Mucosa of rectum (tissue), 2 donors: ENCODE measurements around the gene COX15.

Experiments
- H3K27ac ChIP-seq, 2 donors: one replicate each; pipeline ENCODE4 v1.7.0; 2013; ENCODE audit warnings: inconsistent platforms in 2 of 2, low read depth in 2 of 2, low read length in 2 of 2
- H3K27me3 ChIP-seq, 2 donors: one replicate each; pipeline ENCODE4 v1.7.0; 2013; ENCODE audit warnings: low read length in 2 of 2; ENCODE audit not compliant: control insufficient read depth in 2 of 2, insufficient read depth in 2 of 2
- H3K36me3 ChIP-seq, 2 donors: one replicate each; pipeline ENCODE4 v1.7.0; 2013; ENCODE audit warnings: low read length in 2 of 2; ENCODE audit not compliant: control insufficient read depth in 2 of 2, insufficient read depth in 2 of 2
- H3K4me1 ChIP-seq, 2 donors: one replicate each; pipeline ENCODE4 v1.7.0; 2013; ENCODE audit warnings: low read length in 2 of 2, mild to moderate bottlenecking in 1 of 2; ENCODE audit not compliant: control insufficient read depth in 2 of 2, insufficient read depth in 2 of 2
- H3K4me3 ChIP-seq, 2 donors: one replicate each; pipeline ENCODE4 v1.7.0; 2013; ENCODE audit warnings: low read length in 2 of 2
- H3K9ac ChIP-seq, 2 donors: one replicate each; pipeline ENCODE4 v1.7.0; 2013; ENCODE audit warnings: low read length in 2 of 2, low read depth in 1 of 2, mild to moderate bottlenecking in 1 of 2
- H3K9me3 ChIP-seq, 2 donors: one replicate each; pipeline ENCODE4 v1.7.0; 2013; ENCODE audit warnings: low read length in 2 of 2; ENCODE audit not compliant: control insufficient read depth in 2 of 2
- donor health status: healthy.
- donor health status: Normal muscosa, but diverticular disease.

COX15 gene

DNA sequence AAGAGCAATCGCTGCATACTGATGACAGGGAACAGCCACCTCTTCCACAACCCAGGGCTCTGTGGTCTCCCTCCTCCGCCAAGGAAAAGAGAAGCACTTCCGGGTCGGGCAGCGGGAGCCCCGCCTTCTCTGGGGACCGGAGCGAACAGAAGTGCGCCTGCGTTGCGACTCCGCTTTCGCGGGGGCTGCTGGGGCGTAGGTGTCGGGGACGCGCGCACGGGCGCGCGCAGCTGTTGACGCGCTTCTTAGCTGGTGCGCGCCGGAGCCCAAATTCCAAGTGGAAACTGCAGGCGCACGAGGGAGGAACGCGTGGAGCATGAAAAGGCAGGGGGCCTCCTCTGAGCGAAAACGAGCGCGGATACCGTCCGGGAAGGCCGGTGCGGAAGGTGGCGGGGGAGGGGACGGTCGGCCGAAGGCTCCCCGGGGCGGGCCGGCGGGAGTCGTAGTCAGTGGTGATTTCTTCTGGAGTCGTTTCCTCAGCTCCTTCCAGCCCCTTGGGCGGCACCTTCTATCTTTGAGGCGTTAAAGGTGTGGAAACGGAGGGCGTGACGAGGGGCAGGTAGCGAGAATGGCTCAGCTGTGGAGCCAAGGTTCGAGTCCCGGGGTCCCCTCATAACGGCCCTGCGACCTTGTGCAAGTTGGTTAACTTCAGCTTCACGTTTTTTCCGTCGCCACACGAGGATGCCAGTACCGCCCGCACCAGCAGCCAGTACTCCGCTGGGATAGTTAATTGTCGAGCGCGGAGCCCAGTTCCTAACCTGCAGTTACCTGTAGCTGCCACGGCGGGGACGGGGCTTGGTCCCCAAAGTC lies at the start of gene COX15, which contains the start of gene CUTC:
Gene COX15, minus strand, starts transcription at position 95 of the 810 bp plus-strand sequence. Its CDS starts 78 bp downstream, at position 17.
Gene CUTC, plus strand, starts transcription at position 202 of the 810 bp plus-strand sequence. Its CDS starts 115 bp downstream, at position 317.
- peaks cover 8% of the 10 kb centered on the region in 2 donors for H3K36me3 ChIP-seq
- peak within 1 kb of the TSS; percentile 93 to 99 for H3K9ac ChIP-seq
- H3K4me3 ChIP-seq = peak within 1 kb of the TSS; percentile 99 to 100
- no peaks in the 10 kb centered on the region for H3K9me3 ChIP-seq
- H3K4me1 ChIP-seq = peaks cover 5 to 6% of the 10 kb centered on the region in 2 donors
- no peaks in the 10 kb centered on the region for H3K27me3 ChIP-seq
- peak within 1 kb of the TSS; percentile 94 to 96 for H3K27ac ChIP-seq

GRCh38 chr10:99779335-99779734 lies 47.4 kb upstream of the COX15 start:
- H3K4me3 ChIP-seq = no peak overlapping the region
- no peaks in the 10 kb centered on the region for H3K27me3 ChIP-seq
- no peak overlapping the region for H3K9ac ChIP-seq
- H3K9me3 ChIP-seq = no peaks in the 10 kb centered on the region
- peaks cover 0 to 3% of the 10 kb centered on the region in 2 donors for H3K4me1 ChIP-seq
- peak overlapping the region; percentile 48 to 61 for H3K27ac ChIP-seq
- H3K36me3 ChIP-seq = no peaks in the 10 kb centered on the region

DNA sequence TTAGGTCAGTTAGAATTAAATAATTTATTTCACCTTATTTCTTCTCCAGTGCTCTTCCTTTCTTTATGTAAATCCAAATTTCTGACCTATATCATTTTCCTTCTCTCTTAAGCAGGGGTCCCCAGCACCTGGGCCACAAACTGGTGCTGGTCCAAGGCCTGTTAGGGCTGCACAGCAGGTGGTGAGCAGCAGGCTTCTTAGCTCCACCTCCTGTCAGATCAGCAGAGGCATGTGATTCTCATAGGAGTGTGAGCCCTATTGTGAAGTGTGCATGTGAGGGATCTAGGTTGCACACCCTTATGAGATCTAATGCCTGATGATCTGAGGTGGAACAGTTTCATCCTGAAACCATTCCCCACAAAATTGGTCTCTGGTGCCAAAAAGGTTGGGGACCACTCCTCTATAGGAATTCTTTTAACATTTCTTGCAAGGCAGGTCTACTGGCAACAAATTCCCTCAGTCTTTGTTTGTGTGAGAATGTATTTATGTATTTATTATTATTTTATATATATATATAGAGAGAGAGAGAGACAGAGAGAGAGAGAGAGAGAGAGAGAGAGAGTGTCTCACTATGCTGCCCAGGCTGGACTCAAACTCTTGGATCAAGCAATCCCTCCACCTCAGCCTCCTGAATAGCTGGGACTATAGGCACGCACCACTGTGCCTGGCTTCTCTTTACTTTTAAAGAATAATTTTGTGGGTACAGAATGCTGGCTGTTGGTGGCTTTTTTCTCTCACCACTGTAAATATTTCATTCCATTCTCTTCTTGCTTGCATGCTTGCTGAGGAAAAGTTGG lies 46.2 kb upstream of the COX15 start:
- no peaks in the 10 kb centered on the region for H3K36me3 ChIP-seq
- peaks cover 0 to 3% of the 10 kb centered on the region in 2 donors for H3K4me1 ChIP-seq
- no peaks in the 10 kb centered on the region for H3K9me3 ChIP-seq
- H3K27me3 ChIP-seq = no peaks in the 10 kb centered on the region
- no peak overlapping the region for H3K4me3 ChIP-seq
- H3K27ac ChIP-seq = no peak overlapping the region
- H3K9ac ChIP-seq = no peak overlapping the region

DNA sequence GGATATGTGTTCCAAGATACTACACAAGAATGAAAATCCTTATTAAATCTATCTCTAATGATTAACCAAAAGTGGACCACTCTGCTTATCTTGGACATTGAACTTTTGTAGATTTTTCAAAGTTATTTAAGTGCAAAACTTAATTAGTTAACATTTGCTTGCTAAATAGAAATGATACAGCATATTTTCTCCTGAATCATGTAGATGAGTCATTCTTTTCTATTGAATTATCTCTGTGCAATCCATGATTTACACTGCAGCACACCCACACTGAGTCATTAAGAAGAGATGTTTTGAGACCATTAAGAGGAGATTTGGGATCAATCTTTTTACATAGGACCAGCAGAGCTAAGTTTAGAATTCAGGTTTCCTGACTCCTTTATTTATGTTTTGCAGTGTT lies 43.9 kb upstream of the COX15 start:
- H3K9me3 ChIP-seq = no peaks in the 10 kb centered on the region
- H3K4me3 ChIP-seq = no peak overlapping the region
- no peak overlapping the region for H3K27ac ChIP-seq
- peaks cover 0 to 3% of the 10 kb centered on the region in 2 donors for H3K4me1 ChIP-seq
- H3K9ac ChIP-seq = no peak overlapping the region
- H3K36me3 ChIP-seq = no peaks in the 10 kb centered on the region
- H3K27me3 ChIP-seq = no peaks in the 10 kb centered on the region

DNA sequence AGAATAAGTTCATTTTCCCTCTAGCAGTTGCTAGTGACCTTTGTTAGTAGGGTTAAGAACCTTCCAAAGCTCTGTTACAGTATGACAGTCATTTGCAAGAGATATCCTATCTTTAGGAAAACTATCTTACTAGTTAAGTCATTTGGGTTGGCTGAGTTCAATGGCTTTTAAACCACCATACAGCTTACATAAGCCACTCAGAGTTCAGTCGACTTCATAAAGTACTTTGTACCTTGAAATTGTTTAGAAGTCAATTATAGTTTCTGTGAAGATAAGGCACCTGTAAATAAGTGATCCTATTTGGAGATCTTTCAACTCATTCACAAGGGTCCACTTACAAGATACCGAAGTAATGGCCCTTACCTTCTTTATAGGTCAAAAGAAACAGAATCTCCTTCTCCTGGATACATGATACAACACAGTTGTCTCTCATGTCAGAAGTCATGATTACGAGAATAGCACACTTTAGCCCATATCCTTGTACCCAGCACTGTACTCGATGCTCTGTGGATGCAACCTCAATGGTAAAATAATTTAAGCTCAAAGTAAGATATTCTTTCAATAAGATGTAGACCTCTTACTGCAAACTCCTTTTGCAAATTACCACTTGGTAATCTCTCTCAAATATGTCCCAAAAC lies 38.6 kb upstream of the COX15 start:
- H3K9me3 ChIP-seq = no peaks in the 10 kb centered on the region
- no peak overlapping the region for H3K27ac ChIP-seq
- no peaks in the 10 kb centered on the region for H3K4me1 ChIP-seq
- H3K36me3 ChIP-seq = no peaks in the 10 kb centered on the region
- no peak overlapping the region for H3K9ac ChIP-seq
- no peaks in the 10 kb centered on the region for H3K27me3 ChIP-seq
- no peak overlapping the region for H3K4me3 ChIP-seq

GRCh38 chr10:99769706-99770105 lies 37.8 kb upstream of the COX15 start:
- no peak overlapping the region for H3K27ac ChIP-seq
- no peaks in the 10 kb centered on the region for H3K36me3 ChIP-seq
- H3K27me3 ChIP-seq = no peaks in the 10 kb centered on the region
- H3K4me1 ChIP-seq = no peaks in the 10 kb centered on the region
- no peak overlapping the region for H3K9ac ChIP-seq
- no peak overlapping the region for H3K4me3 ChIP-seq
- H3K9me3 ChIP-seq = no peaks in the 10 kb centered on the region

GRCh38 chr10:99768556-99768955 lies 36.6 kb upstream of the COX15 start:
- H3K9ac ChIP-seq = no peak overlapping the region

GRCh38 chr10:99767901-99768300 lies 36.0 kb upstream of the COX15 start:
- H3K27me3 ChIP-seq = no peaks in the 10 kb centered on the region
- H3K4me3 ChIP-seq = no peak overlapping the region
- H3K36me3 ChIP-seq = no peaks in the 10 kb centered on the region
- H3K27ac ChIP-seq = no peak overlapping the region
- no peaks in the 10 kb centered on the region for H3K4me1 ChIP-seq
- H3K9me3 ChIP-seq = no peaks in the 10 kb centered on the region
- no peak overlapping the region for H3K9ac ChIP-seq

More at GRCh38 chr10:99768556-99768955, 36.6 kb upstream of the COX15 start:
- no peaks in the 10 kb centered on the region for H3K4me1 ChIP-seq
- H3K36me3 ChIP-seq = no peaks in the 10 kb centered on the region
- no peak overlapping the region for H3K27ac ChIP-seq
- H3K27me3 ChIP-seq = no peaks in the 10 kb centered on the region
- no peak overlapping the region for H3K4me3 ChIP-seq
- no peaks in the 10 kb centered on the region for H3K9me3 ChIP-seq

- no peaks in the 10 kb centered on the region for H3K27me3 ChIP-seq
- no peaks in the 10 kb centered on the region for H3K4me1 ChIP-seq
Observed at GRCh38 chr10:99766302-99766681, 34.4 kb upstream of the COX15 start.

More at GRCh38 chr10:99766302-99766681, 34.4 kb upstream of the COX15 start:
- Histone ChIP-seq H3K36me3 (no peaks in the 10 kb centered on the region), H3K27ac (no peak overlapping the region), H3K9me3 (no peaks in the 10 kb centered on the region), H3K4me3 (no peak overlapping the region), H3K9ac (no peak overlapping the region)
